ENCODE data around the gene DNAJC21. TPM values are rescaled to one million over a fixed set of nuclear protein-coding genes. Genes with fewer than 3 reads are reported as not detected.
A peak's percentile ranks its signal among the peaks of the same experiment; 100 is the strongest.

The DNAJC21 gene
- total and polyA plus RNA-seq, 9 of the 15 experiments (the other 6 are each of a cell fraction or from before 2014, with no cell fraction given): 26.6 to 105 (median 70.7) TPM

- TF ChIP-seq NKRF (IDR thresholded peaks at IDR 0.05; ENCODE audit: borderline replicate concordance) (peak; percentile 97), ARID1B (IDR thresholded peaks at IDR 0.05) (peak; percentile 29), RBM15 (IDR thresholded peaks at IDR 0.05; ENCODE audit: insufficient read depth, low read length) (no peak), POLR2A (conservative IDR thresholded peaks at IDR 0.05) (peak; percentile 97), ZBTB11 (CRISPR knock-in tag; IDR thresholded peaks at IDR 0.05) (peak in 2 of 3 experiments; percentile 84 to 95; a peak in 5 of 6 replicates), FOXK2 (conservative IDR thresholded peaks at IDR 0.05 in 1 of 2, IDR thresholded peaks at IDR 0.05 in 1 of 2; ENCODE audit: low read depth in 2 of 2) (peak; percentile 66 to 74; a peak in 3 of 4 replicates), DNMT1 (IDR thresholded peaks at IDR 0.05) (no peak), ZNF507 (tag; conservative IDR thresholded peaks at IDR 0.05) (no peak), HNRNPK (IDR thresholded peaks at IDR 0.05; ENCODE audit: low read depth, low read length, poor library complexity, severe bottlenecking) (no peak), SPI1 (IDR thresholded peaks at IDR 0.05; ENCODE audit: borderline replicate concordance, low read depth, low read length) (peak; percentile 78), ZKSCAN8 (CRISPR knock-in tag; IDR thresholded peaks at IDR 0.05) (no peak), FOXO4 (CRISPR knock-in tag; IDR thresholded peaks at IDR 0.05) (no peak), ZBTB7A (IDR thresholded peaks at IDR 0.05; ENCODE audit: borderline replicate concordance, control insufficient read depth, low read depth, low read length) (no peak), KLF1 (tag; IDR thresholded peaks at IDR 0.05) (peak; percentile 86; the same call in 1 of the 2 replicates), PBX2 (CRISPR knock-in tag; IDR thresholded peaks at IDR 0.05; ENCODE audit: low read depth) (no peak), PBX2 (tag; conservative IDR thresholded peaks at IDR 0.05; ENCODE audit: low read depth) (no peak), ZNF695 (CRISPR knock-in tag; IDR thresholded peaks at IDR 0.05) (no peak)
These were observed 14.1 kb upstream of the DNAJC21 start, which contains the start of the genes BRIX1 and RAD1 (continued) for GRCh38 chr5:34915139-34915855.
